GM12878 (cell line): ENCODE data around the gene LRP1. TPM values are rescaled to one million over a fixed set of nuclear protein-coding genes. Genes with fewer than 3 reads are reported as not detected.

Experiments used
- BHLHE40 ChIP-seq, 2 experiments: fragments of 450-650 bp in 1 of 2; IDR thresholded peaks; 2 replicates each; pipeline ENCODE4 v1.6.1; 2011 to 2017; ENCODE audit warnings: low read depth in 2 of 2, borderline replicate concordance in 1 of 2, improper control_type of control experiment in 1 of 2, low read length in 1 of 2, mild to moderate bottlenecking in 1 of 2
- BMI1 ChIP-seq: fragments of 450-650 bp; IDR thresholded peaks from 2 replicates; pipeline ENCODE4 v1.6.1; 2016; ENCODE audit warnings: mild to moderate bottlenecking, moderate library complexity, borderline replicate concordance
- CBFB ChIP-seq: IDR thresholded peaks from 2 replicates; pipeline ENCODE4 v1.6.1; 2016; ENCODE audit warnings: antibody characterized with exemption, low read depth
- CREB1 ChIP-seq: IDR thresholded peaks from 2 replicates; pipeline ENCODE4 v1.6.1; 2012; ENCODE audit warnings: low read depth, mild to moderate bottlenecking, inconsistent platforms
- CREM ChIP-seq: IDR thresholded peaks from 2 replicates; pipeline ENCODE4 v1.6.1; 2014; ENCODE audit warnings: antibody characterized with exemption, low read depth
- EP300 ChIP-seq, 2 experiments: fragments of 150-350 bp in 1 of 2; IDR thresholded peaks; 2 replicates each; pipeline ENCODE4 v1.6.1; 2011 to 2012; ENCODE audit warnings: low read depth in 2 of 2, low read length in 2 of 2, borderline replicate concordance in 1 of 2, improper control_type of control experiment in 1 of 2, inconsistent platforms in 1 of 2; ENCODE audit not compliant: control insufficient read depth in 1 of 2
- ESRRA ChIP-seq: IDR thresholded peaks from 2 replicates; pipeline ENCODE4 v1.6.1; 2012; ENCODE audit warnings: mild to moderate bottlenecking, low read length, improper control_type of control experiment
- EZH2 ChIP-seq: IDR thresholded peaks from 2 replicates; pipeline ENCODE4 v1.6.1; 2012; ENCODE audit warnings: low read depth, mild to moderate bottlenecking, control low read depth, inconsistent platforms, low read length, borderline replicate concordance; ENCODE audit not compliant: control insufficient read depth
- HDGF ChIP-seq: fragments of 450-650 bp; IDR thresholded peaks from 2 replicates; pipeline ENCODE4 v1.6.1; 2016; ENCODE audit warnings: antibody characterized with exemption
- JUNB ChIP-seq: IDR thresholded peaks from 2 replicates; pipeline ENCODE4 v1.6.1; 2016; ENCODE audit warnings: antibody characterized with exemption, mild to moderate bottlenecking
- KLF5 ChIP-seq: fragments of 450-650 bp; IDR thresholded peaks from 2 replicates; pipeline ENCODE4 v1.6.1; 2014; ENCODE audit warnings: mild to moderate bottlenecking; ENCODE audit not compliant: partially characterized antibody
- NFYB ChIP-seq: IDR thresholded peaks from 2 replicates; pipeline ENCODE4 v1.6.1; 2011; ENCODE audit warnings: low read depth, mild to moderate bottlenecking, low read length, improper control_type of control experiment, moderate library complexity; ENCODE audit not compliant: insufficient read depth
- PAX8 ChIP-seq: fragments of 450-650 bp; IDR thresholded peaks from 2 replicates; pipeline ENCODE4 v1.6.1; 2017; ENCODE audit warnings: mild to moderate bottlenecking, moderate library complexity
- POLR2A ChIP-seq: IDR thresholded peaks from 2 replicates; pipeline ENCODE4 v1.6.1; 2011; ENCODE audit warnings: low read depth, mild to moderate bottlenecking, low read length
- POLR2AphosphoS5 ChIP-seq: IDR thresholded peaks from 2 replicates; pipeline ENCODE4 v1.6.1; 2011; ENCODE audit warnings: mild to moderate bottlenecking, low read length, inconsistent platforms
- SMAD1 ChIP-seq: fragments of 450-650 bp; IDR thresholded peaks from 2 replicates; pipeline ENCODE4 v1.6.1; 2018; ENCODE audit warnings: mild to moderate bottlenecking, low read depth; ENCODE audit not compliant: partially characterized antibody
- SMAD5 ChIP-seq: IDR thresholded peaks from 2 replicates; pipeline ENCODE4 v1.6.1; 2016; ENCODE audit warnings: antibody characterized with exemption, low read depth
- SPI1 ChIP-seq: IDR thresholded peaks from 2 replicates; pipeline ENCODE4 v1.6.1; 2011; ENCODE audit warnings: low read depth, mild to moderate bottlenecking, low read length, moderate library complexity, borderline replicate concordance; ENCODE audit not compliant: insufficient read depth
- SUZ12 ChIP-seq: fragments of 200-600 bp; sonication (generic); IDR thresholded peaks from one replicate; pipeline ENCODE4 v1.6.1; 2018; ENCODE audit warnings: antibody characterized with exemption, mild to moderate bottlenecking; ENCODE audit not compliant: unreplicated experiment
- WRNIP1 ChIP-seq: IDR thresholded peaks from 2 replicates; pipeline ENCODE4 v1.6.1; 2011; ENCODE audit warnings: low read depth, low read length, improper control_type of control experiment, borderline replicate concordance
- polyA plus RNA-seq, 11 experiments: library from polyadenylated mRNA; depleted of rRNA in 4 of 11; unstranded in 6 of 11; stranded (reverse) in 5 of 11; fragments of >200 nt; fragmentation: Nextera tagmentation in 4 of 11; fragmentation: Illumina TruSeq in 1 of 11; extraction: Ambion mirVana in 4 of 11; extraction: Trizol in 1 of 11; gene quantifications; 1 replicate in 1 of 11; 2 replicates in 10 of 11; pipeline versions ENCODE4 v1.2.1 to v1.2.3, GENCODE V29; 2011 to 2016; ENCODE audit warnings: inconsistent platforms in 2 of 11, missing spikeins in 2 of 11, low read depth in 1 of 11
- total RNA-seq, 4 experiments: library from RNA; depleted of rRNA in 3 of 4; stranded (reverse); fragments of >200 nt in 3 of 4; fragmentation: Illumina TruSeq in 1 of 4; extraction: Trizol in 1 of 4; gene quantifications; 2 replicates each; pipeline versions ENCODE4 v1.2.1 to v1.2.3, GENCODE V29; 2013 to 2021
- TF ChIP-seq, protein P1 (sequence below): fragments of 450-650 bp; formaldehyde crosslinking; IDR thresholded peaks from 2 replicates; pipeline ENCODE4 v1.4.0; 2020; ENCODE audit warnings: mild to moderate bottlenecking, moderate library complexity
- TF ChIP-seq, protein P2 (sequence below): fragments of 450-650 bp; conservative IDR thresholded peaks from 2 replicates; pipeline ENCODE4 v1.6.1; 2017; ENCODE audit warnings: mild to moderate bottlenecking, moderate library complexity
- TF ChIP-seq, protein P3 (sequence below): IDR thresholded peaks from 2 replicates; pipeline ENCODE4 v1.6.1; 2011; ENCODE audit warnings: low read depth, mild to moderate bottlenecking, low read length, moderate library complexity, borderline replicate concordance; ENCODE audit errors: extremely low read depth

Gene LRP1
- total and polyA plus RNA-seq, 10 of the 15 experiments (the other 5 are each of a cell fraction or from before 2014, with no cell fraction given), result under 0.01 to 1.1 (median 0.20) TPM; not detected in 2

DNA sequence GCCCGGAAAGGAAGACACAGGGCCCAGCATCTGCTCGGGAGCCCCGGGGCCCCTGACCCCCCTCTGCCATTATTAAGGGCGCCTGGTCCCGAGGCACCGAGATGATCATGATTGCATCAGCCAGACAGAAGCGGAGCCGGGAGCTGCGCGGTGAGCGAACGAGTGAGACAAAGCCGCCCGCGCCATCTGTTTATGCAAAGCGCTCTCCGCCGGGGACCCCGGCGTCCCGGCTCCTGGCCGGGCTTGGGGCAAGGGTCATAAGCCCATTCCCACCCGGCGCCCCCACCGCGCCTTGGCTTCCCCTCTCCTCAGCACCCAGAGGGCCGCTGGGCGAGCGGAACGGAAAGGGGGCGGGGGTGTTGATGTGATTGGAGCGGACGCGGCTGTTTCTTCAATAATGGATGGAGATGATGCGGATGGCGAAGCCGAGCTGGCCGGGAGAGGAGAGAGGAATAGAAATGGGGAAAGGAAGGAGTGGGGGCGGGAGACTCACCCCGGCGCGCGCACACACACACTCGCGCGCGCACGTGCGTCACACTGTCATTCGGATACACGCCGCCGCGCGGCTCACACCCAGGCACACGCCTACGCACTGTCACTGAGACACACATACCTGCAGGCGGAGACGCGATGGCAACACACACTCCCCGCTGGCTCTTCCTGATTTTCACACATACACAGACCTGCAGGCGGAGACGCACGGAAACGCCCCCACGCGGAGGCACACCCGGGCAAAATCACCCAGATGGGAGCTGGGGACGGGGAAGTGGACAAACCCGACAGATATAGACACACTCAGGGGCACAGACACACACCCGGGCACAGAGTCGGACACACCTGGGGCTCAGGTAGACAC is 112.0 kb downstream of the LRP1 start (continued):
- TF ChIP-seq NFYB (no peak), JUNB (no peak), WRNIP1 (no peak), ESRRA (no peak), EZH2 (no peak), EP300 (IDR thresholded peaks at IDR 0.05; ENCODE audit: borderline replicate concordance in 1 of 2, control insufficient read depth in 1 of 2, low read depth in 2 of 2, low read length in 2 of 2) (no peak), CREM (no peak), SMAD1 (no peak), POLR2A (peak; percentile 57; the same call in 1 of the 2 replicates), CREB1 (peak; percentile 54; the same call in 1 of the 2 replicates), KLF5 (no peak), SMAD5 (no peak), BMI1 (no peak), SPI1 (0 out of 2 replicates have a peak, but pooled peaks have one; percentile 16), PAX8 (no peak), POLR2AphosphoS5 (no peak), CBFB (no peak), SUZ12 (no peak), HDGF (0 out of 2 replicates have a peak, but pooled peaks have one; percentile 47), BHLHE40 (IDR thresholded peaks at IDR 0.05; ENCODE audit: borderline replicate concordance in 1 of 2, low read depth in 2 of 2, low read length in 1 of 2) (peak; percentile 91 to 94)
- TF ChIP-seq, protein P1, sequence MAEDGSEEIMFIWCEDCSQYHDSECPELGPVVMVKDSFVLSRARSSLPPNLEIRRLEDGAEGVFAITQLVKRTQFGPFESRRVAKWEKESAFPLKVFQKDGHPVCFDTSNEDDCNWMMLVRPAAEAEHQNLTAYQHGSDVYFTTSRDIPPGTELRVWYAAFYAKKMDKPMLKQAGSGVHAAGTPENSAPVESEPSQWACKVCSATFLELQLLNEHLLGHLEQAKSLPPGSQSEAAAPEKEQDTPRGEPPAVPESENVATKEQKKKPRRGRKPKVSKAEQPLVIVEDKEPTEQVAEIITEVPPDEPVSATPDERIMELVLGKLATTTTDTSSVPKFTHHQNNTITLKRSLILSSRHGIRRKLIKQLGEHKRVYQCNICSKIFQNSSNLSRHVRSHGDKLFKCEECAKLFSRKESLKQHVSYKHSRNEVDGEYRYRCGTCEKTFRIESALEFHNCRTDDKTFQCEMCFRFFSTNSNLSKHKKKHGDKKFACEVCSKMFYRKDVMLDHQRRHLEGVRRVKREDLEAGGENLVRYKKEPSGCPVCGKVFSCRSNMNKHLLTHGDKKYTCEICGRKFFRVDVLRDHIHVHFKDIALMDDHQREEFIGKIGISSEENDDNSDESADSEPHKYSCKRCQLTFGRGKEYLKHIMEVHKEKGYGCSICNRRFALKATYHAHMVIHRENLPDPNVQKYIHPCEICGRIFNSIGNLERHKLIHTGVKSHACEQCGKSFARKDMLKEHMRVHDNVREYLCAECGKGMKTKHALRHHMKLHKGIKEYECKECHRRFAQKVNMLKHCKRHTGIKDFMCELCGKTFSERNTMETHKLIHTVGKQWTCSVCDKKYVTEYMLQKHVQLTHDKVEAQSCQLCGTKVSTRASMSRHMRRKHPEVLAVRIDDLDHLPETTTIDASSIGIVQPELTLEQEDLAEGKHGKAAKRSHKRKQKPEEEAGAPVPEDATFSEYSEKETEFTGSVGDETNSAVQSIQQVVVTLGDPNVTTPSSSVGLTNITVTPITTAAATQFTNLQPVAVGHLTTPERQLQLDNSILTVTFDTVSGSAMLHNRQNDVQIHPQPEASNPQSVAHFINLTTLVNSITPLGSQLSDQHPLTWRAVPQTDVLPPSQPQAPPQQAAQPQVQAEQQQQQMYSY (CRISPR knock-in tag), result no peak
- TF ChIP-seq, protein P2, sequence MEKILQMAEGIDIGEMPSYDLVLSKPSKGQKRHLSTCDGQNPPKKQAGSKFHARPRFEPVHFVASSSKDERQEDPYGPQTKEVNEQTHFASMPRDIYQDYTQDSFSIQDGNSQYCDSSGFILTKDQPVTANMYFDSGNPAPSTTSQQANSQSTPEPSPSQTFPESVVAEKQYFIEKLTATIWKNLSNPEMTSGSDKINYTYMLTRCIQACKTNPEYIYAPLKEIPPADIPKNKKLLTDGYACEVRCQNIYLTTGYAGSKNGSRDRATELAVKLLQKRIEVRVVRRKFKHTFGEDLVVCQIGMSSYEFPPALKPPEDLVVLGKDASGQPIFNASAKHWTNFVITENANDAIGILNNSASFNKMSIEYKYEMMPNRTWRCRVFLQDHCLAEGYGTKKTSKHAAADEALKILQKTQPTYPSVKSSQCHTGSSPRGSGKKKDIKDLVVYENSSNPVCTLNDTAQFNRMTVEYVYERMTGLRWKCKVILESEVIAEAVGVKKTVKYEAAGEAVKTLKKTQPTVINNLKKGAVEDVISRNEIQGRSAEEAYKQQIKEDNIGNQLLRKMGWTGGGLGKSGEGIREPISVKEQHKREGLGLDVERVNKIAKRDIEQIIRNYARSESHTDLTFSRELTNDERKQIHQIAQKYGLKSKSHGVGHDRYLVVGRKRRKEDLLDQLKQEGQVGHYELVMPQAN, result peak; percentile 37; the same call in 1 of the 2 replicates
- TF ChIP-seq, protein P3, sequence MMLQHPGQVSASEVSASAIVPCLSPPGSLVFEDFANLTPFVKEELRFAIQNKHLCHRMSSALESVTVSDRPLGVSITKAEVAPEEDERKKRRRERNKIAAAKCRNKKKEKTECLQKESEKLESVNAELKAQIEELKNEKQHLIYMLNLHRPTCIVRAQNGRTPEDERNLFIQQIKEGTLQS, result no peak
